GM06990 (cell line): ENCODE measurements around the gene C16orf87.

Source experiments
- DNase-seq: peaks from one replicate; pipeline ENCODE4 v3.0.0-alpha.2; 2011; ENCODE audit not compliant: insufficient read length; ENCODE audit errors: extremely low read depth
- H3K27me3 ChIP-seq: replicated peaks from 2 replicates; pipeline ENCODE4 v1.6.0; 2011; ENCODE audit warnings: low read length; ENCODE audit not compliant: control insufficient read depth, insufficient read depth
- H3K36me3 ChIP-seq: 2 replicates; pipeline ENCODE4 v1.5.1; 2011; ENCODE audit warnings: low read length; ENCODE audit not compliant: control insufficient read depth, insufficient read depth
- H3K4me3 ChIP-seq: replicated peaks from 2 replicates; pipeline ENCODE4 v1.5.1; 2011; ENCODE audit warnings: low read depth, mild to moderate bottlenecking, control low read depth, low read length
- TF ChIP-seq, protein P1 (sequence below): IDR thresholded peaks from 2 replicates; pipeline ENCODE4 v1.5.1; 2011; ENCODE audit warnings: low read length, control low read depth, mild to moderate bottlenecking, inconsistent platforms; ENCODE audit not compliant: insufficient read depth, poor library complexity, severe bottlenecking

C16orf87 gene

DNA sequence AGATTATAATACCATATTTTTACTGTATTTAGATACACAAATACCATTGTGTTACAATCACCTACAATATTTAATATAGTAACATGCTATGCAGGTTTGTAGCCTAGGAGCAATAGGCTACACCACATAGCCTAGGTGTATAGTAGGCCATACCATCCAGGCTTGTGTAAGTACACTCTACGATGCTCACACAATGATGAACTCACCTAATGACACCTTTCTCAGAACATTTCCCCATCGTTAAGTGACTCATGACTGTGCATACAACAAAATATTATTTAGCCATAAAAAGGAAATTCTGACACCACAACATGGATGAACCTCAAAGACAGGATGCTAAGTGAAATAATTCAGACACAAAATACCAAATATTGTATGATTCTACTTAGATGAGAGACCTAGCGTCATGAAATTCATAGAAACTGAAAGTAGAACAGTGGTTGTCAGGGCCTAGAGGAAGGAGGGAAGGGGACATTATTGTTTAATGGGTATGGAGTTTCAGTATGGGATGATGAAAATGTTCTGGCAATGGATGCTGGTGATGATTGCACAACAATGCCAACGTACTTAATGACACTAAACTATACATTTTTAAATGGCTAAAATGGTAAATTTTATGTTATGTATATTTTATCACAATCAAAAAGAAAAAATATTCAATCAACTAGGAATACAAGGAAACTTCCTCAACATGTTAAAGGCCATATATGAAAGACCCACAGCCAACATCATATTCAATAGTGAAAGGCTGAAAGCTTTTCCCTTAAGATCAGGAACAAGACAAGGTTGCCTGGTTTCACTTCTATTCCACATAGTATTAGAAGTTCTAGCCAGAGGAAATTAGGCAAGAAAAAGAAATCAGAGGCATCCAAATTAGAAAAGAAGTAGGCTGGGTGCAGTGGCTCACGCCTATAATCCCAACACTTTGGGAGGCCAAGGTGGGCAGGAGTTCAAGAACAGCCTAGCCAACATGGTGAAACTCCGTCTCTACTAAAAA, 5.9 kb upstream of the C16orf87 start:
- H3K36me3 ChIP-seq, result no peaks in the 10 kb centered on the region
- no peaks in the 10 kb centered on the region for H3K27me3 ChIP-seq
- H3K4me3 ChIP-seq, result no peak overlapping the region
- DNase-seq, result no peak
- TF ChIP-seq, protein P1, sequence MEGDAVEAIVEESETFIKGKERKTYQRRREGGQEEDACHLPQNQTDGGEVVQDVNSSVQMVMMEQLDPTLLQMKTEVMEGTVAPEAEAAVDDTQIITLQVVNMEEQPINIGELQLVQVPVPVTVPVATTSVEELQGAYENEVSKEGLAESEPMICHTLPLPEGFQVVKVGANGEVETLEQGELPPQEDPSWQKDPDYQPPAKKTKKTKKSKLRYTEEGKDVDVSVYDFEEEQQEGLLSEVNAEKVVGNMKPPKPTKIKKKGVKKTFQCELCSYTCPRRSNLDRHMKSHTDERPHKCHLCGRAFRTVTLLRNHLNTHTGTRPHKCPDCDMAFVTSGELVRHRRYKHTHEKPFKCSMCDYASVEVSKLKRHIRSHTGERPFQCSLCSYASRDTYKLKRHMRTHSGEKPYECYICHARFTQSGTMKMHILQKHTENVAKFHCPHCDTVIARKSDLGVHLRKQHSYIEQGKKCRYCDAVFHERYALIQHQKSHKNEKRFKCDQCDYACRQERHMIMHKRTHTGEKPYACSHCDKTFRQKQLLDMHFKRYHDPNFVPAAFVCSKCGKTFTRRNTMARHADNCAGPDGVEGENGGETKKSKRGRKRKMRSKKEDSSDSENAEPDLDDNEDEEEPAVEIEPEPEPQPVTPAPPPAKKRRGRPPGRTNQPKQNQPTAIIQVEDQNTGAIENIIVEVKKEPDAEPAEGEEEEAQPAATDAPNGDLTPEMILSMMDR, result no peak

DNA sequence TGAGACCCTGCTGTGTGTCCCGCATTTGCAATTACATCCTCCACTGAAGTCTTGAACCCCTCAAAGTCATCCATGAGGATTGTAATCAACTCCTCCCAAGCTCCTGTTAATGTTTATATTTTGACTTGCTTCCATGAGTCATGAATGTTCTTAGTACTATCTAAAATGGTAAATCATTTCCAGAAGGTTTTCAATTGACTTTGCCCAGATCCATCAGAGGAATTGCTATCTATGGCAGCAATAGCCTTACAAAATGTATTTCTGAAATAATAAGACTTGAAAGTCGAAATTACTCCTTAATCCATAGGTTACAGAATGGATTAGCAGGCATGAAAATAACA, 2.5 kb upstream of the C16orf87 start:
- DNase-seq, result no peak
- no peaks in the 10 kb centered on the region for H3K27me3 ChIP-seq
- TF ChIP-seq, protein P1, result no peak
- no peak overlapping the region for H3K4me3 ChIP-seq
- H3K36me3 ChIP-seq, result no peaks in the 10 kb centered on the region

DNA sequence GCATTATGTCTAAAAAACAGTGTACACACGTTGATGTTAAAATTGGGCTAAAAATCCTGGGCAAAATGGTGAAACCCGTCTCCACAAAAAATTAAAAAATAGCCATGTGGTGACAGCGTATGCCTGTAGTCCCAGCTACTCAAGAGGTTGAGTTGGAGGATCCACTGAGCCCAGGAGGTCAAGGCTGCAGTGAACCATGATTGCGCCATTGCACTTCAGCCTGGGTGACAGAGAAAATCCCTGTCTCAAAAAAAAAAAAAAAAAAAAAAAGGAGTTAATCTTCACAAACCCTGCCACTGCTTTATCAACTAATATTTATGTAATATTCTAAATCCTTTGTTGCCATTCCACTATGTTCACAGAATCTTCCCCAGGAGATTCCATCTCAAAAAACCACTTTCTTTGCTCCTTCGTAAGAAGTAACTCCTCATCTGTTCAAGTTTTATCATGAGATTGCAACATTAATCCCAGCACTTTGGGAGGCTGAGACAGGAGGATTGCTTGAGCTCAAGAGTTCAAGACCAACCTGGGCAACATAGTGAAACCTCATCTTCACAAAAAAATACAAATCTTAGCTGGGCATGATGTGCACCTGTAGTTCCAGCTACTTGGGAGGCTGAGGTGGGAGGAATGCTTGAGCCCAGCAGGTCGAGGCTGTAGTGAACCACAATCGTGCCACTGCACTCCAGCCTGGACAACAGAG, 1.9 kb upstream of the C16orf87 start:
- Histone ChIP-seq H3K36me3 (no peaks in the 10 kb centered on the region), H3K4me3 (no peak overlapping the region), H3K27me3 (no peaks in the 10 kb centered on the region)
- DNase-seq, result no peak
- TF ChIP-seq, protein P1, result no peak

DNA sequence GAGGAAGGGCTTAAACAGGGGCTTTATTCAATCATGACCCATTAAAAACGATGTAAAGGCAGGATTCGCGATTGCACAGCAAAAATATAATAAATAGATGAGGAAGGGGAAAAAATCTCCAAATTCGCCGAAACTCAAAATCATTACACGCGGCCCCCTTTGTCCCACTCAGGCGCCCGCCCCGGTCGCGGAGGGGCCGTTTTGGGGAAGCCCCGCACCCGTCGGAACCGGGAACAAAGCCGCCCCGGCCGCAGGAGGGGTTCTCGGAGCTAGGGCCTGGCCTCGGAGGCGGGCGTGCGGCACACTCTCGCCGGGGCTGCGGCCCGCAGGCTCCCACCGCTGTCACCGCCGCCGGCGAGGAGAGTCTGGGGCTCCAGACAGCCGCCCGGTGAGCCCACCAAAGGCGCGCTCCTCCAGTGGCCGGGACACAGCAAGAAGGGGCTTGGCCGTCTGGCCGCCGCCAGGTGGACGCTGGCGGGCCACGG, 521 bp downstream of the C16orf87 start:
- TF ChIP-seq, protein P1, result no peak
- no peak for DNase-seq
- no peaks in the 10 kb centered on the region for H3K36me3 ChIP-seq

DNA sequence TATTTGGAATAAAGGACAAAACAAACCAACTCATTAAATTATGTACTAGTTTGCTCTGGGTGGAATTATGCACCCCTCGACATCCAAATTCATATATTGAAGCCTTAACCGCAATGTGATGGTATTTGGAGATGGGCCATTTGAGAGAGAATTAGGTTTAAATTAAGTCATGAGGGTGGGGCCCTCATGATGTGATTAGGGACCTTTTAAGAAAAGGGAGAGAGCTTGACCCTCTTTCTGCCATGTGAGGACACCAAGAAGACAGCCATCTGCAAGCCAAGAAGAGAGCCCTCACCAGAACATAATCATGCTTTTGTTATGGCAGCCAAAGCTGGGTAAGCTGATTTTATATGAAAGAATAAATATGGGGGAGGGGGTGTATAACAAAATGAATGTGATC, 2.0 kb downstream of the C16orf87 start:
- no peaks in the 10 kb centered on the region for H3K27me3 ChIP-seq
- H3K36me3 ChIP-seq, result no peaks in the 10 kb centered on the region
- no peak for DNase-seq
- peak overlapping the region; percentile 94 for H3K4me3 ChIP-seq
- TF ChIP-seq, protein P1, result no peak

More for the DNA sequence above, 521 bp downstream of the C16orf87 start:
- H3K4me3 ChIP-seq, result peak overlapping the region; percentile 94
- H3K27me3 ChIP-seq, result no peaks in the 10 kb centered on the region
